Left forelimb (tissue), 1 donor: ENCODE results near the gene ASPG.

ENCODE experiments used
- DNase-seq: peaks from one replicate; pipeline ENCODE4 v3.0.0-alpha.2; 2018; ENCODE audit warnings: low spot score

ASPG gene

GRCh38 chr14:104136472-104137296 is 51.2 kb downstream of the ASPG start:
- DNase-seq: peak; percentile 58

- DNase-seq: peak; percentile 78
Measured at GRCh38 chr14:104137297-104138097, 52.0 kb downstream of the ASPG start.

- peak; percentile 74 for DNase-seq
Measured at GRCh38 chr14:104138098-104138717, 52.7 kb downstream of the ASPG start, which contains the start of gene KIF26A. Gene KIF26A, plus strand, starts transcription at chr14:104138587. Its CDS starts 136 bp downstream, at chr14:104138723.

GRCh38 chr14:104138718-104139459 is 53.4 kb downstream of the ASPG start:
- DNase-seq: peak; percentile 66

- DNase-seq: no peak
Measured at GRCh38 chr14:104139460-104140212, 54.1 kb downstream of the ASPG start.

GRCh38 chr14:104140213-104140462 is 54.6 kb downstream of the ASPG start:
- DNase-seq: no peak

- DNase-seq: no peak
Measured at GRCh38 chr14:104140463-104141331, 55.2 kb downstream of the ASPG start.

- no peak for DNase-seq
Measured at GRCh38 chr14:104141621-104142091, 56.2 kb downstream of the ASPG start.

GRCh38 chr14:104142136-104142945 is 56.8 kb downstream of the ASPG start:
- no peak for DNase-seq

GRCh38 chr14:104142946-104143470 is 57.5 kb downstream of the ASPG start:
- DNase-seq: peak; percentile 58

- peak; percentile 55 for DNase-seq
Measured at GRCh38 chr14:104143521-104144452, 58.3 kb downstream of the ASPG start.

GRCh38 chr14:104144453-104144790 is 58.9 kb downstream of the ASPG start:
- DNase-seq: no peak

- DNase-seq: peak; percentile 66
Measured at GRCh38 chr14:104144911-104145825, 59.7 kb downstream of the ASPG start.

GRCh38 chr14:104145826-104146601 is 60.5 kb downstream of the ASPG start:
- peak; percentile 61 for DNase-seq

GRCh38 chr14:104146651-104147345 is 61.3 kb downstream of the ASPG start:
- no peak for DNase-seq
